Measurements from ENCODE around the gene OLIG2.

OLIG2 gene

GRCh38 chr21:33025489-33026442 is at the start of gene OLIG2:
Gene OLIG2, plus strand, starts transcription at chr21:33025935. Its CDS starts 928 bp downstream, at chr21:33026863.
- no peak within 1 kb of the TSS for H3K27ac ChIP-seq
- TF ChIP-seq ZFX (IDR thresholded peaks at IDR 0.05), result no peak
- TF ChIP-seq CTCF (conservative IDR thresholded peaks at IDR 0.05), result no peak

- TF ChIP-seq CTCF (conservative IDR thresholded peaks at IDR 0.05), result no peak
- TF ChIP-seq ZFX (IDR thresholded peaks at IDR 0.05), result no peak
- no peak overlapping the region for H3K27ac ChIP-seq
Observed at GRCh38 chr21:32976791-32977190, 48.9 kb upstream of the OLIG2 start.

- no peak overlapping the region for H3K27ac ChIP-seq
- TF ChIP-seq ZFX (IDR thresholded peaks at IDR 0.05), result no peak
- TF ChIP-seq CTCF (conservative IDR thresholded peaks at IDR 0.05), result no peak
Observed at GRCh38 chr21:32977216-32977615, 48.5 kb upstream of the OLIG2 start.

- TF ChIP-seq CTCF (conservative IDR thresholded peaks at IDR 0.05) (no peak), ZFX (IDR thresholded peaks at IDR 0.05) (no peak)
- H3K27ac ChIP-seq, result no peak overlapping the region
Observed at GRCh38 chr21:32978331-32979270, 47.1 kb upstream of the OLIG2 start.

GRCh38 chr21:32979598-32980268 is 46.0 kb upstream of the OLIG2 start:
- H3K27ac ChIP-seq, result no peak overlapping the region
- TF ChIP-seq ZFX (IDR thresholded peaks at IDR 0.05) (no peak), CTCF (conservative IDR thresholded peaks at IDR 0.05) (no peak)

GRCh38 chr21:32981096-32981495 is 44.6 kb upstream of the OLIG2 start:
- no peak overlapping the region for H3K27ac ChIP-seq
- TF ChIP-seq ZFX (IDR thresholded peaks at IDR 0.05) (no peak), CTCF (conservative IDR thresholded peaks at IDR 0.05) (no peak)

Measured in C4-2B (cell line).